Uterus (tissue), 4 donors: ENCODE results near the gene SGK1. TPM values are rescaled to one million over a fixed set of nuclear protein-coding genes. Genes with fewer than 3 reads are reported as not detected.
"Not testable (repeated sequence)": the region's sequence is repeated elsewhere in the genome, so short reads cannot be mapped to it uniquely, and the experiment has no call there.

ENCODE experiments used
- DNase-seq, 2 donors: peaks; one replicate each; pipeline ENCODE4 v3.0.0-alpha.2; 2019 to 2020
- H3K27ac ChIP-seq, 2 donors: fragments of 200-600 bp; sonication (generic); 1 replicate in 1 of 2; 2 replicates in 1 of 2; pipeline ENCODE4 v1.5.1; 2016 to 2018
- H3K27me3 ChIP-seq, 2 donors: fragments of 200-600 bp; sonication (generic); one replicate each; pipeline ENCODE4 v1.5.1; 2018 to 2019; ENCODE audit warnings: control low read depth in 1 of 2
- H3K36me3 ChIP-seq, 2 donors: fragments of 200-600 bp; sonication (generic); one replicate each; pipeline ENCODE4 v1.5.1; 2019; ENCODE audit warnings: control low read depth in 1 of 2
- H3K4me1 ChIP-seq, 2 donors: fragments of 200-600 bp; sonication (generic); one replicate each; pipeline ENCODE4 v1.5.1; 2018 to 2019; ENCODE audit warnings: control low read depth in 1 of 2
- H3K4me3 ChIP-seq, 2 donors: fragments of 200-600 bp; sonication (generic); 1 replicate in 1 of 2; 2 replicates in 1 of 2; pipeline ENCODE4 v1.5.1; 2018 to 2019; ENCODE audit warnings: mild to moderate bottlenecking in 1 of 2
- H3K9me3 ChIP-seq, 2 donors: fragments of 200-600 bp; sonication (generic); one replicate each; pipeline ENCODE4 v1.5.1; 2019; ENCODE audit warnings: control low read depth in 1 of 2
- POLR2A ChIP-seq, 2 donors: fragments of 450-650 bp; IDR thresholded peaks; one replicate each; pipeline ENCODE4 v1.6.1; 2016; ENCODE audit warnings: antibody characterized with exemption in 2 of 2, mild to moderate bottlenecking in 1 of 2, moderate library complexity in 1 of 2
- intact Hi-C: fragments of 100-400 bp; cut with DNase I; formaldehyde crosslinking; loops from one replicate; pipeline ENCODE4 v1.15.1; 2023; ENCODE audit warnings: low total_unique reads
- total RNA-seq, 4 donors: library from RNA; depleted of rRNA in 3 of 4; stranded (reverse); fragments of >200 nt in 3 of 4; gene quantifications; one replicate each; pipeline versions ENCODE4 v1.1.0 to v1.2.4, GENCODE V29; 2014 to 2023
- TF ChIP-seq, protein P1 (sequence below), 4 experiments: fragments of 200-600 bp in 2 of 4; fragments of 450-650 bp in 2 of 4; sonication (generic) in 2 of 4; IDR thresholded peaks; one replicate each; pipeline ENCODE4 v1.5.1; 2016 to 2019; ENCODE audit warnings: antibody characterized with exemption in 4 of 4, mild to moderate bottlenecking in 2 of 4, moderate library complexity in 1 of 4
- donor health status: DM: yes; HTN: yes; CAD: no.

SGK1 gene
- total RNA-seq, 4 donors from 2014 or later, result 47.1 to 75.0 (median 59.8) TPM

DNA sequence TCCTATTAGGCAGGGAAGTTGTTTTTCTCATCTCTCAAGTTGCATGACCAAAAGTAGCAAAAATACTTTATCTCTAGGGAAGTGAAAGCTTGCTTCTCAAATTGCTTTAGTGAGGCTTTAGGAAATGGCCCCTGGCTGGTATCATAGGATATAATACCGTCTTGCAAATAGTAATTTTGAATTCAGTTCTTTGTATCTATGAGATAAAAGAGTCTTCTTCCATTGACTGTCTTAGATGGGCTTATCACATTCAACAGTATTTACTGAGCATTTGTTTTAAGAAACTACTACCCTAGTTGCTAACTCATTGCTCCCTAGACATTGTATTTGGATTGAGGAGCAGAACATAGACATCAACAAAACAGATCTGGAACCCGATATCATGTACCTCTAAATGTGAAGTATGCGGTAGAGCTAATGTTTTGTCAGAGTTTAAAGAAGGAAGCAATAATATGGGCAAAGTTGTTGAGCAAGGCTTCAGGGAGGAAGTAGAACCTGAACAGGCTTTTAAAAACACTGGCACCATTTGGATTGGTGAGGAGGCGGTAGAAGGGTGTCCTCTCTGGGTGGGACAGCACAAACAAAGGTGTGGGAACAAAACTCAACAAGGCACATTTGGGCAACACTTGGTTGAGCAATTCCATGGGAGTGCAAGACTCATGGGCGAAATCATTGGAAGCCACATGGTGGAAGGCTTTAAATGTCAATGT, 101.5 kb downstream of the SGK1 start:
- Histone ChIP-seq H3K9me3 (no peaks in the 10 kb centered on the region), H3K4me3 (no peak overlapping the region), H3K4me1 (no peaks in the 10 kb centered on the region), H3K36me3 (no peaks in the 10 kb centered on the region), H3K27ac (no peak overlapping the region), H3K27me3 (no peaks in the 10 kb centered on the region)
- TF ChIP-seq POLR2A (IDR thresholded peaks at IDR 0.05), result no peak
- TF ChIP-seq, protein P1, sequence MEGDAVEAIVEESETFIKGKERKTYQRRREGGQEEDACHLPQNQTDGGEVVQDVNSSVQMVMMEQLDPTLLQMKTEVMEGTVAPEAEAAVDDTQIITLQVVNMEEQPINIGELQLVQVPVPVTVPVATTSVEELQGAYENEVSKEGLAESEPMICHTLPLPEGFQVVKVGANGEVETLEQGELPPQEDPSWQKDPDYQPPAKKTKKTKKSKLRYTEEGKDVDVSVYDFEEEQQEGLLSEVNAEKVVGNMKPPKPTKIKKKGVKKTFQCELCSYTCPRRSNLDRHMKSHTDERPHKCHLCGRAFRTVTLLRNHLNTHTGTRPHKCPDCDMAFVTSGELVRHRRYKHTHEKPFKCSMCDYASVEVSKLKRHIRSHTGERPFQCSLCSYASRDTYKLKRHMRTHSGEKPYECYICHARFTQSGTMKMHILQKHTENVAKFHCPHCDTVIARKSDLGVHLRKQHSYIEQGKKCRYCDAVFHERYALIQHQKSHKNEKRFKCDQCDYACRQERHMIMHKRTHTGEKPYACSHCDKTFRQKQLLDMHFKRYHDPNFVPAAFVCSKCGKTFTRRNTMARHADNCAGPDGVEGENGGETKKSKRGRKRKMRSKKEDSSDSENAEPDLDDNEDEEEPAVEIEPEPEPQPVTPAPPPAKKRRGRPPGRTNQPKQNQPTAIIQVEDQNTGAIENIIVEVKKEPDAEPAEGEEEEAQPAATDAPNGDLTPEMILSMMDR (IDR thresholded peaks at IDR 0.05), result no peak
- intact Hi-C loops, result no loop called here
- no peak for DNase-seq

DNA sequence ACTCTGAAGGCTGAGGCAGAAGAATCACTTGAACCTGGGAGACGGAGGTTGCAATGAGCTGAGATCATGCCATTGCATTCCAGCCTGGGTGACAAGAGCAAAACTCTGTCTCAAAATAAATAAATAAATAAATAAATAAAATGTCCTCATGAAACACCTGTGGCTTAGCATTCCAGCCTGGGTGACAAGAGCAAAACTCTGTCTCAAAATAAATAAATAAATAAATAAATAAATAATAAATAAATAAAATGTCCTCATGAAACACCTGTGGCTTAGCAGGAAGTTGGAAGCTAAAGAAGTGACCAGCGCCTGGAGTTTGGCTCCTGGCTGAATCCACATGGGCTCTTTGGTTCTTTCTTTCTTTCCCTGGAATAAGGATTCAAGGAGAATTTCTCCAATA, 104.5 kb downstream of the SGK1 start:
- H3K27ac ChIP-seq, H3K36me3 ChIP-seq, H3K9me3 ChIP-seq, H3K4me1 ChIP-seq, DNase-seq, H3K27me3 ChIP-seq, intact Hi-C loops, H3K4me3 ChIP-seq: not testable (repeated sequence)

DNA sequence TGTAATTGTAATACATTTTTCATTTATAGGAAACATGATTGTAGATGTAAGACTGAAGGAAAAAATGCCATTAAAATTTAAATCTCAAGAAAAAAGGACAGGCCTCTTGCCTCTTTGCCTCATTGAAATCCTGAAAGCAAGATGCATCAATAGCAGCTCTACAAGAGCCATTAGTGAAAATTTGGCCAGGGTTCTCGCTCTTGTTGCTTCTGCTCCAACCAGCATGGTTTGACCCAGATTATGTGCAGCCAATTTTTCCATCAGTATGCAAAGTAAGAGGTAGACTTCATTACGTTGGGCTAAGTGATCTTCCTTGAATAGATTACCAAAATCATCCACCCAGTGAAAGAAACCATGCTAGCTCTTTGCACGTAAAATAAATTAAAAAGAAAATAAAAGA, 106.6 kb downstream of the SGK1 start:
- intact Hi-C loops, result no loop called here
- Histone ChIP-seq H3K4me3 (no peak overlapping the region), H3K27ac (no peak overlapping the region)

DNA sequence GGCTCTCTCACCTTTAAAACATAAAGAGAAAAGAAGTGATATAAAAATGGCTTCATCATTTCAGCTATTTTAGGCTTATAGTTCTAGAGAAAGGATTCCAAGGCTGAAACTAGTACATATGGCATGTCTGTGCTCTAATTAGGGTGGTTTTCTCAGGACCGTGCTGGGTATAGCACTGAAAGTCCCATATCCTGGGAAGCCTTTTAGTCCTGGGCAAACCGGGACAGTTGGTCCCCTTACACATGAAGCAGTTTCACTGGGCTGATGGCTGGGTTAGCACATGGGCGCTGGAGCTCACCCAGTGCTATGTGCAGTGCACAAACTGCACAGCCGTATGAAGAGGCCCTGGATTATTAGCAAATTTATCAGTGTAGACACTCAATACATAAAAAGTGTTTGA, 110.5 kb downstream of the SGK1 start:
- H3K9me3 ChIP-seq, result no peaks in the 10 kb centered on the region
- DNase-seq, result no peak
- TF ChIP-seq, protein P1 (IDR thresholded peaks at IDR 0.05), result no peak
- no peak for TF ChIP-seq POLR2A (IDR thresholded peaks at IDR 0.05)
- intact Hi-C loops, result no loop called here
- no peak overlapping the region for H3K4me3 ChIP-seq
- no peak overlapping the region for H3K27ac ChIP-seq
- no peaks in the 10 kb centered on the region for H3K27me3 ChIP-seq
- no peaks in the 10 kb centered on the region for H3K36me3 ChIP-seq
- H3K4me1 ChIP-seq, result no peaks in the 10 kb centered on the region

More for the DNA sequence above, 106.6 kb downstream of the SGK1 start:
- no peaks in the 10 kb centered on the region for H3K36me3 ChIP-seq
- no peaks in the 10 kb centered on the region for H3K9me3 ChIP-seq
- TF ChIP-seq POLR2A (IDR thresholded peaks at IDR 0.05), result no peak
- TF ChIP-seq, protein P1 (IDR thresholded peaks at IDR 0.05), result no peak
- DNase-seq, result no peak
- H3K4me1 ChIP-seq, result no peaks in the 10 kb centered on the region
- no peaks in the 10 kb centered on the region for H3K27me3 ChIP-seq

DNA sequence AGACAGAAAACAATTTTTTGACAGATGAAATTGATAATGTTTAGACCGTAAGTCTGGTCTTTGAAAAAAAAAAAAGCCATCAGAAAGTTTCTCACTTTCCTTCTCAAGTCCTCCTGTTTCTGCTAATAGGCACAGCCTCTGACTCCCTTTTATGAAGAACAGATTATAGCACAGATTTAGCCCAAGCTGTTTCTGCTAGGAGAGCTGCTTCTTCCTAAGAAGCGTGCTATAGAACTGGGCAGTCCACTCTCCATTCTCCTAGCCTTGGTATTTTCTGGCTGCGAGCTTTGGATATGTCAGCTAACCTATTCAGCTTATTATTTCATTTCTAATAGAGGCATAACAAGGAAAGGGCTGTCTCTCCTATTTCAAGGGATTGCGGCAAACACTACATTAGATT, 112.5 kb downstream of the SGK1 start:
- no peaks in the 10 kb centered on the region for H3K27me3 ChIP-seq

DNA sequence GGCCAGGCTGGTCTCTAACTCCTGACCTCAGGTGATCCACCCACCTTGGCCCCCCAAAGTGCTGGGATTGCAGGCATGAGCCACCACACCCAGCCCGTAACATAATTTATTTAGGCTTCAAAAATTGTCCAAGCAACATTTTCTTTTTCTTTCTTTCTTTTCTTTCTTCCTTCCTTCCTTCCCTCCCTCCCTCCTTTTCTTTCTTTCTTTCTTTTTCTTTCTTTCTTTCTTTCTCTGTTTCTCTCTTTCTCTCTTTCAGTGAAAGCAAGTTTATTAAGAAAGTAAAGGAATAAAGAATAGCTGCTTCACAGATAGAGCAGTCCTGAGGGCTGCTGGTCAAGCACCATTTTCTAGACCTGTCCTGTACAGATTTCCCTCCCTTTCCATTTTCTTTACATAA, 113.2 kb downstream of the SGK1 start:
- intact Hi-C loops, H3K27ac ChIP-seq, H3K4me3 ChIP-seq, DNase-seq, H3K9me3 ChIP-seq, H3K4me1 ChIP-seq, H3K27me3 ChIP-seq, H3K36me3 ChIP-seq: not testable (repeated sequence)

More for the DNA sequence above, 112.5 kb downstream of the SGK1 start:
- Histone ChIP-seq H3K4me3 (no peak overlapping the region), H3K27ac (no peak overlapping the region), H3K4me1 (no peaks in the 10 kb centered on the region), H3K9me3 (no peaks in the 10 kb centered on the region), H3K36me3 (no peaks in the 10 kb centered on the region)
- intact Hi-C loops, result no loop called here
- DNase-seq, result no peak
- no peak for TF ChIP-seq POLR2A (IDR thresholded peaks at IDR 0.05)
- TF ChIP-seq, protein P1 (IDR thresholded peaks at IDR 0.05), result no peak
